Stimulated activated CD8-positive, alpha-beta memory T cell treated with anti-CD3 and anti-CD28 coated beads, Interleukin-7, amount 100 ng/mL, for 4 hours (primary cell): Measurements from ENCODE around the gene VAT1L.

Experiments
- DNase-seq, 2 donors: peaks; one replicate each; pipeline ENCODE4 v3.0.0-alpha.2; 2020; ENCODE audit warnings: low read depth in 2 of 2

Gene VAT1L

GRCh38 chr16:77993111-77993985, 205.0 kb downstream of the VAT1L start:
- no peak for DNase-seq

DNA sequence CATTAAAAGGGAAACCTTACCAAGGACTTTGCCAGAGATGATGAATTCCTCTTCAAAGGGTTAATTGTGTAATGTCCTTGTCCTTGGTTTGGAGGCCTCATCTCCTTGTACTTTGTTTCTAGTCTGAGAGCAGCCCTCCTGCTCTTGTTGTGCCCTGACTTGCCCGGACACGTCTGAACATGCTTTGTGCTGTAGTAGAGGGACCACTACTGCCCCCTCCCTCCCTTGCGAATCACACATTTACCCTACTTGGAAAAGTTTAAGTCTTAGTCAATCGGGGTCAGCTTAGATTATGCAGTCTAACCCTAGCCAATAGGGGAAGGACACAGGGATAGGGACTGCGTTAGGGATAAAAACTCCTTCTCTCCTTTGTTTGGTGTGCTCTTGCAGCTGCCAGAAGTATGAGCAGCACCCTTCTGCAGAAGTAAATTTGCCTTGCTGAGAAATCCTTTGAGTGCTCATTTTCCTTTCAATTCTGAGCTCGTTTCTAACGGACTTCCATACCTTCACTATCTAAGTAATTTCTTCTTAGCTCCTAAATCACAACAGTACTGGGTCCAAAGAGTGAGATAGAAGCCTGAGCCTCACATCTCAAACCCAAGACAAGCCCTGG, 207.6 kb downstream of the VAT1L start:
- DNase-seq: no peak

DNA sequence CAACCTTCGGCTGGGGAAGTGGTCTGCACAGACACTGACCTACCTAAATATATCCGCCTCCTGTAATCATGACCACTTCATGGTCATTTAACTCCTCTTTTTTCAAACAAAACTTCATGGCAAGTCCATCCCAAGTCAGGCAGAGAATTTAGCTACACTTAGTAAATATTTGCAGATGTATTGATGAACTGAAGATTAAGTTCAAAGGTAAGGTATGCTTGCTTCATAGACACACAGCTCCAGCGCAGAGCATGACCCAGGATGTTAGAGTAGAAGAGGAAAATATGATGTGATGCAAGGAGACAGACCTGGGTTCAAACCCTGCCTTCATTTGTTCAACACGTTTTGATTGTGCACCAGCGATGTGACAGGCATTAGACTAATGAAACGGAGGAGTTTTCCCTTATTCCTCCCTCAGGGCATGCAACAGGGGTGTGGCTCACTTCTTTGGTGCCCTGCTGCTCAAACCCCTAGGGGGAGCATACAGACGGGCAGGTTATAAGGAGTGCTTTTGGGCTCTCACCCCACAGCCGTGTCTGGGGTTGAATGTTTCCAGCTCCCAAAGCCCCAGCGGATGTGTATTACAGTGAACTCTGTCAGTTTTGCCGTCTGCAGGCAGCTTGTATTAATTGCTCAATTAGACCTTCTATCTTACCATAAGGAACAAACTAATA, 210.1 kb downstream of the VAT1L start:
- no peak for DNase-seq

DNA sequence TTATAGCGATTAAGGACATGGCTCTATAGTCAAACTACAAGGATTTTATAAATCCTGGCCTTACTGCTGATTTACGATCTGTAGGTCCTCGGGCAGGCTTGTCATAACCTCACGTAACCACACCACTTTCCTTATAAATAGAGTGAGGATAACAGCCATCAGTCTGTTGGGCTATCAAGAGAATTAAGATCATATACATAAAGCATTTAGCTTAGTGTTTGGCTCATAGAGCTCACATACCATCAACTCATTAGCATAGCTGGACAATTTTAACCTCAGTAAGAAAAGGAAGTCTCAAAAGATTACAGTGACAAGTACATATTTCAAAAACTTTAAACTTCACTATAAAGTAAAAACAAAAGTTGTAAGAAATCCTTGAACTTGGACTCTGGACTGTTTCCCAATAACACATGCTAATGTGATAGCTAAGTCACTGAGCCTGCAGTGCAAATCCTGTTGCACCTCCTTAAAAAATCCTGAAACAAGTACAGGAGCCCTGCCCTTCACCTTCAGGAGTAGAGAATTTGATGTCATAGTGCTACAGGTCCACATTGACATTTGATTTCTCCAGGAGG, 213.2 kb downstream of the VAT1L start:
- no peak for DNase-seq

DNA sequence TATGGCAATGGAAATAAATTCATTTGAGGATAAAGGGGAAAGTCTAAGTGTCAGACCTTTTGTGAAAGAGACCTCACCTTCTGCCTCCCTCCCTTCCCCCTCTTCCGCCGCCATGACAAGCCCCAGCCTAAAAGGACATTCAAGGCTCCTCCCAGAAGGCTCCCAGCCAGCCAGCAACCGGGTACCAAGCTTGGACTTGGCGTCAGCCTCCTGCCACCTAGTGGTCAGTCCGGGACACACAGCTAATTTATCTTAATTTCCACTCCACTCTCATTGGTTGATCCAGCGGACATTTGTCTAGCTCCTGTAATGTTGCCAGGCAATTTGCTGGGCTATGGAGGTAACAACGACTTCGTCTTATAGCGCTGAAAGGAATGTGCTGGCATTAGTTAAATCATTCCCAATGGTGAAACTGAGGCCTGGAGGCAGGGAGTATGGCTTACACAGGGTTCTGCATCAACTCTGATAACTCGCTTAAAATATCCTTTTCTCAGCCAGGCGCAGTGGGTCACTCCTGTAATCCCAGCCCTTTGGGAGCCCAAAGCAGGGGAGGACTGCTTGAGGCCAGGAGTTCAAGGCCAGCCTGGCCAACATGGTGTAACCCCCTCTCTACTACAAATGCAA, 214.7 kb downstream of the VAT1L start:
- DNase-seq: peak; percentile 14 to 23

DNA sequence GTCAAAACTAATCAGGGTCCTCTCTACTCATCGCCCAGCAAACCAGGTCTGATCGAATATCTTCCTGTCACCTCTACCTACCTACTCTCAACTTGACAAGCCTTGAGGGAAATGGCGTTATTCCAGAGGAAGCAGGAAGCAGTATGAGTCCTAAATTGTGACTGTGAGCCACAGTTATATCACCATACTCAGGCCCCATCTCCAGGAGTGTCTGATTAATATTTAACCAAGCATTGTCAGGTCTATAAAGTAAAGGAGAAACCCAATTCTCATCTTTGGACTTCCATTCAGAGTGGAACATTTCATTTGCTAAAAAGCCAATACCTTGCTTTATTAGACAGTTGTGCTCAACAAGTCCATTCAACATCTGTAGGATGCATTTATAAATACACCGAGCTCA, 216.2 kb downstream of the VAT1L start:
- no peak for DNase-seq

DNA sequence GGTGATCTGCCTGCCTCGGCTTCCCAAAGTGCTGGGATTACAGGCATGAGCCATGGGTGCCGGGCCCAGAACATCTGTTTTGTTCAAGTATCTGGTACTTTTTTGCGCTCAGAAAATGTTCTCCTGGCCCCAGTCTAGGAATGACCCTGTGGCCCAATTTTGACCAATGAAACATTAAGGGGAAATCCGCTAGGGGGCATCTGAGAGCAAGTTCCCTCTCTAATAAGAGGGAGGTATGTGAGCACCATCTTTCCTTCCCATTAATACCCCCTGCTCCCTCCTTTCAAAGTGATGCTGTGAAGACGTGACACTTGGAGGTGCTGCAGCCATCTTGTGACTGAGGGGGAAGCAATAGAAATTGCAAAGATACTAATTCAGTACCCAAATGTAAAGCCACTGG, 217.5 kb downstream of the VAT1L start:
- DNase-seq: no peak

DNA sequence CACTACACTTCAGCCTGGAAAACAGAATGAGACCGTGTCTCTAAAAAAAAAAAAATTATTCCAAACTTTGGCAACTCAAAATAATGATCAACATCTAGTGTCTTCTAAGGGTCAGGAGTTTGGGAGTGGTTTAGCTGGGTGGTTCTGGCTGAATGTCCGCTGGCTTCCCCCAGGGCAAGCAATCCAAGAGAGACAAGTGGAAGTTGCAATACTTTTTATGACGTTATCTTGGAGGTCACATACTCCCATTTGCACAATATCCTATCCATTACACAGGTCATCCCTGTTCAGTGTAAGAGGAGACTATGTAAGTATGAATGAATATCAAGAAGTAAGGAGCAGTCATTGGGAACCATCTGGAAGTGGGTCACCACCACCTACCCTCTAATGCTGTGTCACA, 218.8 kb downstream of the VAT1L start:
- DNase-seq: no peak

DNA sequence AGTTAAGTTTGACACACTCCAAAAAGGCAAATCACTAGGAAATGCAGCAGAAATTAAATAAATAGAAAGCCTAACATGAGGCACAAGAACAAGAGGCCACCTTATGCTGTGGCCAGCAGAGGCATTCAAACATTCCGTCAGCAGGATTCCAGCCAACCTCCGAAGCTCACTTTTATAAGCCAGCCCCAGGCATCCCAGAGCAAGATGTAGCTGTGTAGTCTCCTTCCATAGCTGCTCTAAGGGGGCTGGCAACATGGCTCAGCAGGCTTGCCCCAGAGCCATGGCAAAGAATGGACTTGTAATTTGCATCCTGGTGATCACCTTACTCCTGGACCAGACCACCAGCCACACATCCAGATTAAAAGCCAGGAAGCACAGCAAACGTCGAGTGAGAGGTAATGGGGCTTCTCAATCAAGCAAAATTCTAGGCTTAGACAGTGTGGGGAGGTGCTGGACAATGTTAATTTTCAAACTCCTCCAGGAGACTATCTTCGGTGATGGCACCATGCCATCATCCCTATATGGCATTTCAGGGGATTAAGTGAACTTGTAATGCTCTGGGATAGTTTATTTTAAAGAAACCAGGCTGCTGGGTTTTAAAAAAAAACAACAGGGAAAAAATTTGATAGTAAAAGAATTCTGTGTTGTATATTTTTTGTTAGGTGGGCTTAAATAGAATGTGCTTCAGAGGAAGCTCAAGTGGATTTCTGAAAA, 234.1 kb downstream of the VAT1L start, which contains the start of gene CLEC3A:
CLEC3A (plus strand) TSS at position 202 of the 714 bp plus-strand sequence; CDS start at position 281, 79 bp downstream.
- no peak for DNase-seq

DNA sequence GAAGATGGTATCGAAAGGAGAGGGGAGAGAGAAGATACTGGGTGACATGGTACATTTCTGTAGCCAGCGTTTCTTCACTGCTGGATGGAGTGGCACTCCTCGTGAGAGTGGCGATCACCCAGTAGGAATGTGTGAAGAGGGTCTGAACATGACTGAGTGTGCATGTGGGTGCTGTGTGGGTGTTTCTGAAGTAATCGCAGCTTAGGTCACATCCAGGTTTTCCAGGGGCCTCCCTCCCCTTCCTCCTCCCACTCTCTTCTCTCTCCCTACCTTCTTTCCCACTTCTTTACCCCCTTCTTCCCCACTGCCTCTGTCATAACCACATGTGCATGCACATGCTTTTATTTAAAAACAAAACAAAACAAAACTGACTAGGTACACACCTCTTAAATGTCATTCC, 235.8 kb downstream of the VAT1L start:
- no peak for DNase-seq

GRCh38 chr16:78025631-78026030, 237.3 kb downstream of the VAT1L start:
- DNase-seq: no peak

- DNase-seq: no peak
Measured at GRCh38 chr16:78028018-78028417, 239.7 kb downstream of the VAT1L start.
